GM18517 (cell line): ENCODE measurements around the gene SP100.
A peak's percentile ranks its signal among the peaks of the same experiment; 100 is the strongest.
"Not testable (repeated sequence)": the region's sequence is repeated elsewhere in the genome, so short reads cannot be mapped to it uniquely, and the experiment has no call there.

Source experiments
- ATAC-seq: cut with Tn5 transposase; IDR thresholded peaks from one replicate; pipeline ENCODE4 v1.9.1; 2021; ENCODE audit warnings: mild to moderate bottlenecking, moderate library complexity; ENCODE audit not compliant: unreplicated experiment

Gene SP100

DNA sequence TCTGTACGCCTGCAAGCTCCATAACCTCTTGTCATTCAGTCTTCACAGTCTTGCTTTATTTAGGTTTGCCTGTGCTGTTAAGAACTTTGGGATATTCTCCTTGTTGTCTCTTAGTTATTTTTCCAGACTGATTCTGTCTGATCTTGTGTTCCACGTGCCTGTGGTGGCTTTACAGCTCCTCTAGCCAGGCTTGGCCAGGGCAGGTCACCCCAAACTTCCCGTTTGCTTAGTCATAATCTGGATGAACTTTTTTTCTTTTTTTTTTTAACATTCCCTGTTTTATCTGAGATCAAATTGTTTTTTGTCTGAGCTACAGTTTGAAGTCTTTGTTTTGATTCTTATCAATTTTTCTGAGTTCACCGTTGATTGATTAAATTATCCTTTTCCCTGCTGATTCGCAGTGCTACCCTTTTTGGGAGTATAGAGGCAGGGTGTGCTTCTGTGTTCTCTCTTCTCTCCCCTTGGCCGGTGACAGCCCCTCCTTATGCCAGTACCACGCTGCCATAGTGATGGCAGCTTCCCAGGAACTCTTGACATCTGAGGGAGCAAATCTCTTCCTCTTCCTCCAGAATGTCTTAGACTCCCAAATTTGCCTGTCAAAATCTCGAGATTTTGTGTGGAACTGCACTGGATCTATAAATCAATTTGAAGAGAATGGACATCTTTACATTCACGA lies 2.5 kb downstream of the SP100 start:
- ATAC-seq: no peak

DNA sequence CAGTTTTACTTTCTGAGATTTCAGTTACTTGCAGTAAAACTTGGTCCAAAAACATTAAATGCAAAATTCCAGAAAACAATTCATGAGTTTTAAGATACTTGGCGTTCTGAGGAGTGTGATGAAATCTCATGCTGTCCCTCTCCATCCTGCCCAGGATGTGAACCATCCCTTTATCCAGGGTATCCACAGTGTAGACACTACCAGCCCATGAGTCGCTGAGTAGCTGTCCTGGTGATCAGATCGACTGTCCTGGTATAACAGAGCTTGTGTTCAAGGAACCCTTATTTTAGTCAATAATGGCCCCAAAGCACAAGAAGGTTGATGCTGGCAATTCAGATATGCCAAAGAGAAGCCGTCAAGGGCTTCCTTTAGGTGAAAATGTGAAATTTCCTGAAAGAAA lies 3.2 kb downstream of the SP100 start:
- ATAC-seq: no peak

DNA sequence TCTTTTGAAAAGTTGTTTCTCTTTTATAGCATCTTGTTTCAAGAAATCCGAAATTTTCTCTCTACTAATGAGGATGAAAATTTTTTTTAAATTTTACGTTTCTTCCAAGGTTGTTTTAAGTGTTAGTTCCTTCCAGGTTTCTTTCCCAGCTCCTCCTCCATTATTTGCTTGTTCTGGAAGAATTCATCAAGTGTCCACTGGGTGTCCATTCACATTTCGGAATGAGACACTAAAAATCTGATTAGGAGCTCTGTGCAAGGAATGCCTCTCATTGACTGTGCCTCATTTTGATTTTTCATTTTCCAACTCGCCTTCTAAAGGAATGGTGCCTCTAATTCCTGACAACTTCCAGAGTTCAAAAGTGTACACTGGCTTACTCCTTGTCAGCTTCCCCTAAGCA lies 6.1 kb downstream of the SP100 start:
- ATAC-seq: no peak

DNA sequence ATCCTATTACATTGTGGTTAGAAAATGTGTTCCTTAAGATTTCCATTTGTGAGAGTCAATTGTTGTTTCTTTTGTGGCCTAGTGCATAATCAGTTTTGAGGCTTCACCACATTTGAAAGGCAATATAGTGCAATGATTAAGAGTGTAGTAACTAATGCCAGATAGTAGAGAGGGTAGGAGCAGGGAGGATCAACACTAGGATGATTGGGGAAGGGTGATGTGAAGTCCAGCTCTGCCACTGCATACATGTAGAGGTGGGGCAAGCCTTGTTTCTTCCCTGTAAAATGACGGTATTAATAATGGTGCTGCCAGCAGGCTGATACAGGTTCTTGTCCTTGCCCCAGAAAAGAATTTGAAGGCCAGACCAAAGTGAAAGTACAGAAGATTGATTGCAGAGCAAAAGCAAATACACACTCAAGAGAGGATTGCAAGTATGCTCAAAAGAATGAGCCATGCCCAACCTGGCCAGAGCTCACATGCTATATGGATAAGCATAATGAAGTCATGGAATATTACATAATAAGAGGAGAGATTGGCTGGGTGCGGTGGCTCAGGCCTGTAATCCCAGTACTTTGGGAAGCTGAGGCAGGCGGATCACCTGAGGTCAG lies 8.0 kb downstream of the SP100 start:
- no peak for ATAC-seq

DNA sequence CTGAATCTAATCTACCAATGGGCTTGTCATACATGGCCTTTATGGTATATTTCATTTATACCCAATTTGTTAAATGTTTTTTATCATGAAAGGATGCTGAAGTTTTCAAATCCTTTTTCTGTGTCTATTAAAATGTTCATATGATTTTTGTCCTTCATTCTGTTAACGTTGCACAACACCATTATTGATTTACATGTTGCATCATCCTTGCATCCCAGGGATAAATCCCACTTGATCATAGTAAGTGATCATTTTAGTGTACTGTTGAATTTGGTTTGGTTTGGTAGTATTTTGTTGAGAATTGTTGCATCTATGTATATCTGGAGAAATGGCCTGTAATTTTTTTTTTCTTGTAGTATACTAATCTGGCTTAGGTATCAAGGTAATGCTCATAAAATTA lies 9.4 kb downstream of the SP100 start:
- no peak for ATAC-seq

DNA sequence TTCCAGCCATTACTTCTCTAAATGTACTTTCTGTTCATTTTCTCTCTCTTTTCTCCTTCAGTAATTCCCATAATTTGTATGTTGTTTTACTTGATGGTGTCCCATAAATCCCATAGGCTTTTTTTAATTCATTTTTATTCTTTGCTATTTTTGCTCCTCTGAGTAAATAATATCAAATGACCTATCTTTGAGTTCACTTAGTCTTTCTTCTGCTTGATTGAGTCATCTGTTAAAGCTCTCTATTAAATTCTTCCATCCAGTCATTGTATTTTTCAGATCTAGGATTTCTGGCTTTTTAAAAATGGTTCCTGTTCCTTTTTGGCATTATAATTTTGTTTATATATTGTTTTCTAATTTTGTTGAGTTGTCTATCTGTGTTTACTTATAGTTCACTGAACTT lies 13.5 kb downstream of the SP100 start:
- no peak for ATAC-seq

DNA sequence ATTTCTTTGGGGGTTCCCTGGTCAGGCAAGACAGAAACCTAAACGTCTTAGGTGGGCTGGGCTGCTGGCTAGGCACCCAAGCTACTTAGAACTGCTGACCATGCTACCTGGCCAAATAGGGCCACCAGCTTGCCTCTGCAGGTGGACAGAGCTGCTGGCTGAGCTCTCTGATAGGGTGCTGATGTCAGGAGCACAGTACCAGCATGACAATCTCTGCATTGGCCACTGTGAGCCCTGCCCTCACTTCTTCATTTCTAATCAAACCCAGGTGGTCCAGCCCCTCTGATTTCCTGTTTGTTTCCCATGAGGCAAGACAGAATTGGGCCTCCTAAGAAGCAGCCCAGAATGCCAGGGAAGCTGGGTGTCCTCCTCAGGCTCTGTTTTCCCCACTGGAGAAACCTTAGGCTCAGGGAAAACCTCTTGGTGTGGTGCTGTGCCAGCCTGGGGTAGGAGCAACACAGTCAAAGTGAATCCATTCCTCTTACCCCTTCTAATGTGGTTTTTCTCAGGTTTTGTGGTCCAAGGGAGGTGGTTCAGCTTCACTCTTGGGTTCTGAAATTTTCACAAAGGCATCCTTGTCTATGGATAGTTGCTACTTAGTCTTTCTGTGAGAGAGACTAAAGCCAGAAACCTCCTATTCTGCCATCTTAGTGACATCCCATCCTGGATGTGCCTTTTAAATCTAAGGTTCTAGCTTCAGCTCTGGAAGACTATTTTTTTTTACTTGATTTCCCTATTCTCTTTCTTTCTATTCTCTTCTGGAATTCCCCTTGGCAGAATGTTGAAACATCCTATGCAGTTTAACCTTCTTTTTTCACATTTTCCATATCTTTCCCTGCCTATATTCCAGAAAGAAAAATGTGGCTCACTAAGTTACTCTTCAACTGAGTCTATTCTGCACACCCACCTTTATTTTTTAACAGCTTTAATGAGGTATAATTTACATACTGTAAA lies 15.2 kb downstream of the SP100 start:
- ATAC-seq: no peak

DNA sequence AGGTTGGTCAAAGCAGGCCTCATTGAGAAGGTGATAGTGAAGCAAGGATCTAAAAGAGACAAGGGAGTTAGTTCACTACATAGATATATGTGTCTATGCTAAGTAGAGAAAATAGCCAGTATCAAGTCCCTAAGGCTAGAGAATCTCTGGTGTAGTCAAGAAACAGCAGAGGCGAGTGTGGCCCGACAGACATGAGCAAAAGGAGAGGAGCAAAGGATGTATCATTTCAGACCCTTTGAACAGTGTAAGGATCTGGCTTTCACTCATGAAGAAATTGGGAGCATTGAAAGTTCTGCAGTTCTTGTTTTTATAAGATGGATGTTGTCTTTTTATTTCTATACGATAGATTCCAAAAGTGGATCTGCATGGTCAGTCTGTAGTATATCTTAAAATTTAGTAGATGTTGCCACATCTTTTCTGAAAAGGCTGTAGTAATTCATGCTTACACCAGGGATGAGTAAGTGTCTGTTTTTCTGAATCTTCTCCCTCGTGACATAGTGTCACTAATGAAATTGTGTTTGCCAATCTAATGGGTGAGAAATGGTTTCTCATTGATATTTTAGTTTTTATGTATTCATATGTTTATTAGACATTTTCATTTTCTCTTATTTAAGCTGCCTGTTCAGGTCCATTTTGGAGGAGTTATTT lies 18.8 kb downstream of the SP100 start:
- ATAC-seq: no peak

DNA sequence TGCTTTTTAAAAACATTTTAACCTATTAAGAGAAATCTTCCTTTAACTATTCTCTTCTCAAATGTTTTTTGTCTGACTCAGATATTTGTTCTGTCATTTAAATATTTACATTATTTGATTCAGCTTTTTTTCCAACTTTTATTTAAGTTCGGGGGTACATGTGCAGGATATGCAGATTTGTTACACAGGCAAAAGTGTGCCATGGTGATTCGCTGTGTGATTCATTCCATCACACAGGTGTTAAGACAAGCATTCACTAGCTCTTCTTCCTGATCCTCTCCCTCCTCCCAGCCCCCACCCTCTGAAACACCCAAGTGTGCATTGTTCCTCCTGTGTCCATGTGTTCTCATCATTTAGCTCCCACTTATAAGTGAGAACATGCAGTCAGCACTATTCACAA lies 19.4 kb downstream of the SP100 start:
- no peak for ATAC-seq

DNA sequence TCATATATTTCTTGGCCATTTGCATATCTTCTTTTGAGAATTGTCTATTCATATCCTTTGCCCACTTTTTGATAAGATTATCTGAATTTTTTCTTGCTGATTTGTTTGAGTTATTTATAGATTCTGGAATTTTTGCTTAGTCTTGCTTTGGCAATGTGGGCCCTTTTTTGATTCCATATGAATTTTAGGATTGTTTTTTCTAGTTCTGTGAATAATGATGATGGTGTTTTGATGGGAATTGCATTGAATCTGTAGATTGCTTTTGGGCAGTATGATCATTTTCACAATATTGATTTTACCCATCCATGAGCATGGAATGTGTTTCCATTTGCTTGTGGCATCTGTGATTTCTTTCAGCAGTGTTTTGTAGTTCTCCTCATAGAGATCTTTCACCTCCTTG lies 23.1 kb downstream of the SP100 start:
- not testable (repeated sequence) for ATAC-seq

DNA sequence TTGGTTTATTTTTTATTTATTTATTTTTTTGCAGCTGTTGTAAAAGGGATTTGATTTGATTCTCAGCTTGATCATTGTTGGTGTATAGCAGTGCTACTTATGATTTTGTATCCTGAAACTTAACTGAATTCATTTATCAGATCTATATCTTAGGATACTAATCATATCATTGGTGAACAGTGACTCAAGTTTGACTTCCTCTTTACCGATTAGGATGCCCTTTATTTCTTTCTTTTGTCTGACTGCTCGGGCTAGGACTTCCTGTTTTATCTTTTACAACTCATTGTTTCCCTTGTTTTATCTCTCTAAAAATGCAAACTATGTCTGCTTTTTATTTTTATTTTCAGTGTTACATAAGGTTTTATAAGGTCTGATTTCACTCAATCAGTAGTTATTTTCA lies 23.6 kb downstream of the SP100 start:
- ATAC-seq: peak; percentile 54

DNA sequence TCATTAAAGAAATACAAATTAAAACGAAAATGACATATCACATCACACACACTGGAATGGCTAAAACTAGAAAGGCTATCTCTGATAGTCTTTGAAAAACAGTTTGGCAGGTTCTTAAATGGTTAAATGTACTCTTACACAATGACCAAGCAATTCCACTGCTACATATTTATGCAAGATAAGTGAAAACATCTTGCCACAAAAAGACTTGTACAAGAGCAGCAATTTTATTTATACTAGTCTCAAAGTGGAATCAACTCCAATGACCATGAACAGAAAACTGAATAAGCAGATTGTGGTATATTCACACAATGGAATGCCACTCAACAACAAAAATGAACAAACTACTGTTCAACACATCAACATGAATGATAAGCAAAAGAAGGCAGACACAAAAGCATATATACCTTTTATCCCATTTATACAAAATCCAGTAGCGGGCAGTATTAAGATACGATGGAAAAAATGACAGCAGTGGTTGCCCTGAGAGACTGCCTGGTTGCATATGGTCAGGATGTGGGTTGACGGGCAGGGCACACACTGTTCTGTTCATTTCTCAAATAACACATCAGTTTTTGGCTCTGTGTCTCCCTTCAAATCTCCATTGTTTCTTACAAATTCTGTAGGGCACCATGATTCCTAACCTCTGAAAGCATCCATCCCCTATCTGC lies 25.4 kb downstream of the SP100 start:
- ATAC-seq: peak; percentile 50

DNA sequence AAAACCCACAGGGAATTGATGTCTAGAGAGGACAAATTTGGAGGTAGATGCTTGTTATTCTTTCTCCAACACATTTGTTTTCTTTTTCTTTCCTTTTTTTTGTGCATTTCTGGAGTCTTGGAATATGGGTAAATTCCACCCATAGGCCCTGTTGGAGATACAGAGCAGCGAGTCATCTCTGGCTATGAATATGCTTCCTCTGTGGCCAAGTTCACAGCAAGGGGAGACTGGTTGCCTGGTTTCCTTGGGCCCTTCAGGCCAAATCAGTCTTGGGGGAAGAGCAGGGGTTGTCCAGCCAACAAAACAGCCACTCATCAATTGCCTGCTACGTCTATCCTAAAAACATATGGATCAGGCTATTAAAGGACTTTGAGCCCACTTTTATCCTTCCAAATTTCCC lies 27.5 kb downstream of the SP100 start:
- no peak for ATAC-seq

DNA sequence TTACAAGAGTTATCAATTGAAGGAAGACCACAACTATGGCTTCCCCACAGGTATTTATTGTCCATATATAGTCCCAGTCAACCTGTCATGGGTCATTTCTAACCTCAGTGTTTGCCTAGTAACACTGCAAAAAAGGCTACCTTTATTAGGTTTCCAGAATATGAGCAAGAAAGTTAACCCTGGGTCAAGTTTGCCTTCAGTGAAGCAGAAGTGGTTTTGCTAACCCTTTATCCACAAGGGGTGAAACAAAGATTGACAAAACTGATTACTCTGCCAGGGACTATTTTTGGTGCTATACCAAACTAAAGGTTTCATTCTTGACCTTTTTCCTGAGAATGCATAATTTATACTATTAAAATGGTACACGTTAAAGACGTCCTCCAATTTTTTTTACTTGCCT lies 28.8 kb downstream of the SP100 start:
- no peak for ATAC-seq

DNA sequence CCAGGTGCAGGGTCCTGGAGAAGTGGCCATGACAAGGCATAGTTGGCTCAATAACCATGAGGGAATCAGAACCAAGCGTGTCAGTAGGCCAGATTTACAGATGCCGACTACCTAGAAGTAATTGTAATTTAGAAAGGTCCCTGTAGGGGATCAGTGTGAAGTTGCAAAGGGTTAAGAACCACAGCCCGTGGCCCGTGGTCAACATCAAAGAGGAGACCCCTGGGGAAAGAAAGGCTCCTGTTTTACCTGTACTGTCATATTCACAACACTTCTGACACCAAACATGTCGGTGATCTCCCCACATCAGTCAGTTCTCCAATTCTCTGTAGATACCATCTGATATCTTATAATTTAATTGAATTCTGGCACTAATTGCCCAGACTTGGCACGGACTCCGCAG lies 31.0 kb downstream of the SP100 start:
- ATAC-seq: no peak

DNA sequence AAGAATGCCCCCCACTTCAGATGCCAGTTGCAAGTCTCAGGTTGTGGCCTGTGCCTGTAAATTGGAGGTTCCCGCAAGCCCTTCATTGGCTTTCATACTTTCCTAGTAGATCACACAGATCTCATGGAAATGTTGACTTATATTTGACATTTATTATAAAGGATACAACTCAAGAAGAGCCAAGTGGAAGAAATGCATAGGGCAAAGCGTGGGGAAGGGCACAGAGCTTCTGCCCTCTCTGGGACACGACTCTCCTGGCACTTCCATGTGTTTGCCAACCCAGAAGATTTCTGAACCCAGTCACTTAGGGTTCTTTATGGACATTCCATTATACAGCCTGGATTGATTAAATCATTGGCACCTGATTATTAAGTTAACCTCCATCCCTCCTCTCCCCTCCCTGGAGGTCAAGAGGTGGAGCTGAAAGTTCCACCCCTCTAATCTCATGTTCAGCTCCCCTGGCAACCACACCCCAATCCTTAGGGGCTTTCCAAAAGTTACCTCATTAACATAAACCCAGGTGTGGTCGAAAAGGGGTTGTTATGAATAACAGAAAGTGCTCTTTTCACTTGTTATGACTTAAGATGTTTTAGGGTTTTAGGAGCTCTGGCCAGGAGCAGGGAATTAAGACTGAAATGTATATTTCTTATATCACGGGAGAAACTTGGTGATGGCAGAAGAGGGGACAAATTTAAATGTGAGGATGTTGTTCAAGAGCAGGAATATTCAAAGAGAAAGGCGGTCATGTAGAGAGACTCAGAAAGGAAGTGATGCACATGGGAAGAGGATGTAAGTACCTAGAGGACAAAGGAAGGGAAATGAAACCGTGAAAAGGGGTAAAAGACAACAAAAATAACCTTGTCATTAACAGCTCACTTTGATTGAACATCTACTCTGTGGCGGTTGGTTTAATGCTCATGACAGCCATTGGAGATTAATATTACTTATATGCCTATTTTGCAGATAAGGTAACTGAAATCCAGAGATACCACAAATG lies 31.8 kb downstream of the SP100 start:
- peak; percentile 85 for ATAC-seq

DNA sequence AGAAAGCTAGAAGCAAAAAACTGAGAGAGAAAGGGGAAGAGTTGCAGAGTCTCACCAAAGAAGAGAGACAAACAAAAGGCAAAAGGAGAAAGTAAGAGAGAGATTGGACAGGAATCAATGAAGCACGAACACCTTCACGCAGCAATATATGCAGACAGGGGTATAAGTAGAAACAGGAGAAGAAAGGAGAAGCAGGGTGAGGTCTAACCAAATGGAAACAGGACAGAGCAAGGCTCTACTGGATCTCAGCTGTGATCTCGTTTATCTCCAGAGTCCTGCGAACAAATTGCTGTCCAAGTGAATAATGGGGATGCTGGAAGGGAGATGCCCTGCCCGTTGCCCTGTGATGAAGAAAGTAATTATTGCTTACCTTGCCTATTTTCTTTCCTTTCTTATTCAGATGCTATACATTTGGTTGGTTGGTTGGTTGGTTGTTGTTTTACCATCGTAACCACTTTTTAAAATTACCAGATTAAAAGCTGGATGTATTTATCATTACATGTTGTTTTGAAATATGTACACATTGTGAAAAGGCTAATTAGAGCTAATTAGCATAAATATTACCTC lies 34.0 kb downstream of the SP100 start:
- ATAC-seq: no peak

DNA sequence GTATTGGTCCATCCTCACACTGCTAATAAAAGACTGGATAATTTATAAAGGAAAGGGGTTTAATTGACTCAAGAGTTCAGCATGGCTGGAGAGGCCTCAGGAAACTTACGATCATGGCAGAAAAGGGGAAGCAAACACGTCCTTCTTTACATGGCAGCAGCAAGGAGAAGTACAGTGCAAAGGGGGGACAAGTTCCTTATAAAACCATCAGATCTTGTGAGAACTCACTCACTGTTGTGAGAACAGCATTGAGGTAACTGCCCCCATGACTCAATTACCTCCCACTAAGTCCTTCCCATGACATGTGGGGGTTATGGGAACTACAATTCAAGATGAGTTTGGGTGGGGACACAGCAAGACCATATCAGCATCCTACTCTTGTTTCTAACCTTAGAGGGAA lies 37.0 kb downstream of the SP100 start:
- ATAC-seq: no peak

DNA sequence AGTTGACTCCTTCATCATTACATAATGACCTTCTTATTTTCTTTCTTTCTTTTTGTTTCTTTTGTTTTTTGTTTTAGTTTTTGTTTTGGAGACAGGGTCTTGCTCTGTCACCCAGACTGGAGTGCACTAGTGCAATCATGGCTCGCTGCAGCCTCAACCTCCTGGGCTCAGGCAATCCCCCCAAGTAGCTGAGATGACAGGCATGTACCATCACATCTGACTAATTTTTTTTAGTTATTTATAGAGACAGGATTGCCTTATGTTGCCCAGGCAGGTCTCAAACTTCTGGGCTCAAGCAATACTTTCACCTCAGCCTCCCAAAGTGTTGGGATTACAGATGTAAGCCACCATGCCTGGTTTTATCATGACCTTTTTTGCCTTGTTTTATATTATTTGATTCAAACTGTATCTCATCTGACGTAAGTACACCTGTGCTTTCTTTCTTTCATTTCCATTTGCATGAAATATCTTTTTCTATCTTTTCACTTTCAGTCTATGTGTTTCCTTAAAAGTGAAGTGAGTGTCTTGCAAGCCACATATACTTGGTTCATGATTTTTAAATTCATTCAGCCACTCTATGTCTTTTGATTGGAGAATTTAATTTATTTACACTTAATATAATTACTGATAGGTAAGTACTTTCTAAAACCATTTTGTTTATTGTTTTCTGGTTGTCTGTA lies 39.1 kb downstream of the SP100 start:
- ATAC-seq: no peak
